Left renal pelvis (tissue), 4 donors: ENCODE data around the gene SRPK2. TPM values are rescaled to one million over a fixed set of nuclear protein-coding genes. Genes with fewer than 3 reads are reported as not detected.

Experiments
- polyA plus RNA-seq, 4 donors: library from polyadenylated mRNA; unstranded; fragments of 120-200 nt; gene quantifications; one replicate each; pipeline ENCODE4 v1.2.1, GENCODE V29; 2013; ENCODE audit not compliant: insufficient read length in 4 of 4

SRPK2 gene
- polyA plus RNA-seq, 4 donors: 49.2 to 67.3 (median 56.3) TPM

Other genes with a start within 250 kb of the SRPK2 start
- 10 to 100 TPM; 11.9 to 23.5 (median 22.1) TPM for gene PUS7, start 133.3 kb upstream of the SRPK2 start, polyA plus RNA-seq
- 10 to 100 TPM; 22.3 to 29.9 (median 24.7) TPM for gene RINT1, start 143.3 kb upstream of the SRPK2 start, polyA plus RNA-seq
- gene EFCAB10, start 192.6 kb upstream of the SRPK2 start, polyA plus RNA-seq: 1 to 10 TPM in 3 of 4 donors, under 1 TPM in 1; 0.75 to 2.4 (median 1.7) TPM